GM19035 (cell line): ENCODE measurements around the gene PTPN6.

Experiments
- ATAC-seq: cut with Tn5 transposase; IDR thresholded peaks from one replicate; pipeline ENCODE4 v1.9.1; 2021; ENCODE audit not compliant: unreplicated experiment

The PTPN6 gene

DNA sequence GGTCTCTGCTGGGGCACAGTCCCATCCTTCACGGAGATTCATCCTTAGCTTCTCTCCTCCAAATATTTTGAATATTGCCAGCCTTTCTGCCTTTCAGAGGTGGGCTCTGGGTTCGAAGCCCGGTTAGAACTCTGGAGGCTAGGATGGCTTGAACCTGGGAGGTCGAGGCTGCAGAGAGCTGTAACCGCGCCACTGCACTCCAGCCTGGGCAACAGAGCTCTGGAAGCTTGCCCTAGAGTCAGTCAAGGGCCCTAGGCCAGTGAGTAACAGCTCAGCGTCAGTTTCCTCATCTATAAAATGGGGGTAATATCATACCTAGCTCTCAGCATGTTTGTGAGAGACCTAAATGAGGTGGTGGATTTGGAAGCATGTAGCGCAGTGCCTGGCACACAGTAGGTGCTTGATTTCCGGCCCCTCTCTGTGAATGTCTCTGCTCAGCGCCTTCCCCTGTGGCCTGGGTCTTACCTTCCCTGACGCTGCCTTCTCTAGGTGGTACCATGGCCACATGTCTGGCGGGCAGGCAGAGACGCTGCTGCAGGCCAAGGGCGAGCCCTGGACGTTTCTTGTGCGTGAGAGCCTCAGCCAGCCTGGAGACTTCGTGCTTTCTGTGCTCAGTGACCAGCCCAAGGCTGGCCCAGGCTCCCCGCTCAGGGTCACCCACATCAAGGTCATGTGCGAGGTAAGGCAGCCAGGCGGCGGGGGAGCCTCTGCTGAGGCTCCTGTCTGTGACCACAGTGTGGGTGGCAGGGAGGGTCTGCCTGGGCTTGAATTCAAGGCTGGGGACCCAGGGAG lies 3.4 kb downstream of the PTPN6 start:
- ATAC-seq: no peak

DNA sequence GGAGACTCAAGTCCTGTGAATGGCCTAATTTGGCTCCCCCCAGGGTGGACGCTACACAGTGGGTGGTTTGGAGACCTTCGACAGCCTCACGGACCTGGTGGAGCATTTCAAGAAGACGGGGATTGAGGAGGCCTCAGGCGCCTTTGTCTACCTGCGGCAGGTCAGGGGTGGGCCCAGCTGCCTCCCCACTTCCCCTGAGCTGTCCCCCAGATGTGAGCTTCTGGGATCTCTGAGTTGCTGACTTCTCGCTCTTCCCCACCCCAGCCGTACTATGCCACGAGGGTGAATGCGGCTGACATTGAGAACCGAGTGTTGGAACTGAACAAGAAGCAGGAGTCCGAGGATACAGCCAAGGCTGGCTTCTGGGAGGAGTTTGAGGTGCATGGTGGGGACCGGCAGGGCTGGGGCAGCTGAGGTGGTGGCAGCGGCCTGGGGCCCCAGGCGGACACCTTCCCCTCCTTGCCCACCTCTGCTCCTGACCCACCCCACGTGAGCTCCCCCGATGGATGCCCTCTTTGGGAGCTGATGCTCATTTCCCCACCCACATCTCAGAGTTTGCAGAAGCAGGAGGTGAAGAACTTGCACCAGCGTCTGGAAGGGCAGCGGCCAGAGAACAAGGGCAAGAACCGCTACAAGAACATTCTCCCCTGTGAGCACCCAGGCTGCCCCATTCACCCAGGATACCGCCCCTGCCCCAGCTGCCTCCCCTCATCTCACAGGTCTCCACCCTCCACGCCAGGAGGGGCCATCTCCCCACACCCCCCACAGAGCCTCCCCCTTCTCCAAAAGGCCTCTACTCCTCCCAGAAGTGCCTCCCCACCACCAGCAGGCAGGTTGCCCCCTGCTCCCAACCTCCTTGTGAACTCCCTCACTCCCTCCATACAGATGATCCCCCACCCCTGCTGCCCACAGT lies 4.2 kb downstream of the PTPN6 start:
- ATAC-seq: no peak

DNA sequence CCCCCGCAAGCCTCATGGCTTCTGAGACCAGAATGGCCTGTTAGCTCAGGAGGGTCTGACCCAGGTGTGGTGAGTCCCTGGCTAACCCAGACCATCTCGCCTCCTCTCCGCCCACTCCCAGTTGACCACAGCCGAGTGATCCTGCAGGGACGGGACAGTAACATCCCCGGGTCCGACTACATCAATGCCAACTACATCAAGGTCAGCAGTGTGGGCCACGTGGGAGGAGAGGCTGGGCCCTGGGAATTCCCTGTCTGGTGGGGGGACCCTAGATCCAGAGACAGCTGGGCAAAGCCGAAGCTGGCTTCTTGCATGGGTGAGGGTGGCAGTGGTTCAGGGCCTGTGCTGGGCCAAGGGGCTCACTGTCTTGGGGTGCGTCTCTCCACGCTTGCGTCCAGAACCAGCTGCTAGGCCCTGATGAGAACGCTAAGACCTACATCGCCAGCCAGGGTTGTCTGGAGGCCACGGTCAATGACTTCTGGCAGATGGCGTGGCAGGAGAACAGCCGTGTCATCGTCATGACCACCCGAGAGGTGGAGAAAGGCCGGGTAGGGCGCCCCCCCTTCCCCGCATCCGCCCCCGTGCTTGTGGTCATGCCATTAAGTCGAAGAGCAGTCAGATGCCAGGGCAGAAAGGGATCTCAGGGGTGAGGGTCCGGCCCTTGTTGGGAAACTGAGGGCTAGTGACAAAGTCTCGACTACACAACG lies 5.0 kb downstream of the PTPN6 start:
- no peak for ATAC-seq

DNA sequence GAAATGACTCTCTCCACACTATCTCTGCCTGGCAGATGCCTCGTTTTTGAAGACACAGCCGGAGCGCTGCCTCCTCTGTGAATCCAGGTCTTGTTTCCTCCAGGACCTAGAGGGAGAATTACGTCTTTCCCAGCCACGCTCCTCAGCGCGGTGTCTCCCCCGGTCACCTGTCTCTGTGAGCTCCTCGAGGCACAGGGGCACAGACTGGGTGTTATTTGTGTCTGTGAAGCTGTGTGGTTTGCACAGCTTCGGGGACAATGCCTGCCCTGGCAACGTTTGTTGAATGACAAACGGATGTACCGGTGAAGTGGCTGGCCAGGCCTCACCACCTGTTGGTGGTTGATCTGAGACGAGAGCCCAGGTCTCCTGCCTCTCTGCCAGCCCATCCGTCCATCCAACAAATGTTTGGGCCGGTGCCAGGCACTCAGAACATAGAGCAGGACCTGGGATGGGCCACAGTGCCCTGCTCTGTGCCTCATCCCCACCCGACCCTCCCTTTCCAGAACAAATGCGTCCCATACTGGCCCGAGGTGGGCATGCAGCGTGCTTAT lies 6.1 kb downstream of the PTPN6 start:
- no peak for ATAC-seq

DNA sequence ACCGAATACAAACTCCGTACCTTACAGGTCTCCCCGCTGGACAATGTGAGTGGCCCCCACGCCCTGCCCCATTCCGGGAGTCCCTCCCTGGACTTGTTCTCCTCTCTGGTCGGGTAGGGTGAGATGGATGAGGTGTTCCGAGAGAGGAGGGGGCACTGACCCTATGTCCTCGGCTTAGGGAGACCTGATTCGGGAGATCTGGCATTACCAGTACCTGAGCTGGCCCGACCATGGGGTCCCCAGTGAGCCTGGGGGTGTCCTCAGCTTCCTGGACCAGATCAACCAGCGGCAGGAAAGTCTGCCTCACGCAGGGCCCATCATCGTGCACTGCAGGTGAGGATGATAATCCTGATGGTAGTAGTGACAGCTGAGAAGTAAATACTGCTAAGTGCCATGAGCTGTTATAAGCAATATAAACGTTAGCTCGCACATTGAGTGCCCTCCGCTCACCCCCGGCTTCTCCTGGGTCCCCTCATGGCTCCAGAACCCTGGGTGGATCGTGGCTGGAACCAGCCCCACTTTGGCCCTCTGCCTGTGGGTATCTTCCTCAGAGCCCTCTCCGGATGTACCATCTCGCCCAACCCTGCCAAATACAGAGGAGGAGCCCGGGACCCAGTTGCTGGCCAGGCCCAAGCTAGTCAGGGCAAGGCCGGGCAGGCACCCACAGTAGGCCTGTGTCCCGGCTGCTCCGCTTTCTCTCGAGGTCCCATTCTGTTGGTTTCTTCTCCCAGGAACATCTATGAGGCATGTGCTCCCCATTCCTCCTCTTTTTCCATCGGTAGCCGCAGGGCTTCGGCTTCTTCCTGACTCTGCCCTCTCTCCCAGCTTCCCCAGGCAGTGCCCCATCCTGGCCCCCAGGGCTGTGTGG lies 6.8 kb downstream of the PTPN6 start:
- no peak for ATAC-seq

DNA sequence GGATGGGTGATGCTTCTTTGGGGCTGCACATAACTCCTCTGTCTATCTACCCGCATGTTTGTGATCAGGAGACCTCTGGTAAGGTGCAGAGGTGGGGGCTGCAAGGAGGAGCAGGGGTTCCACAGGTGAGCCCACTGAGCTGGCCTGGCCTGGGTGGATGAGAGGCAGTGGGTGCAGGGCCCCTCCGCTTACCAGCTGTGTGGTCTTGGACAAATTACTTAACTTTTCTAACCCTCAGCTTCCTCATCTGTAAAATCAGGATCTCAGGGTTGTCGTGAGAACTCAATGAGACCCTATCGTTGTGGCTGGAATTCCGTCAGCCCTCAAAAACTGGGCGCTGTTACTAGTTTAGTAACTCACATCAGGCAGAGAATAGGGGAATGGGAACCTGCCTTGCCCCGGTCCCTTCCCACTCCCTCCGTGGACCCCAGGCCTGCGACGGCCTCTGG lies 7.5 kb downstream of the PTPN6 start:
- no peak for ATAC-seq

DNA sequence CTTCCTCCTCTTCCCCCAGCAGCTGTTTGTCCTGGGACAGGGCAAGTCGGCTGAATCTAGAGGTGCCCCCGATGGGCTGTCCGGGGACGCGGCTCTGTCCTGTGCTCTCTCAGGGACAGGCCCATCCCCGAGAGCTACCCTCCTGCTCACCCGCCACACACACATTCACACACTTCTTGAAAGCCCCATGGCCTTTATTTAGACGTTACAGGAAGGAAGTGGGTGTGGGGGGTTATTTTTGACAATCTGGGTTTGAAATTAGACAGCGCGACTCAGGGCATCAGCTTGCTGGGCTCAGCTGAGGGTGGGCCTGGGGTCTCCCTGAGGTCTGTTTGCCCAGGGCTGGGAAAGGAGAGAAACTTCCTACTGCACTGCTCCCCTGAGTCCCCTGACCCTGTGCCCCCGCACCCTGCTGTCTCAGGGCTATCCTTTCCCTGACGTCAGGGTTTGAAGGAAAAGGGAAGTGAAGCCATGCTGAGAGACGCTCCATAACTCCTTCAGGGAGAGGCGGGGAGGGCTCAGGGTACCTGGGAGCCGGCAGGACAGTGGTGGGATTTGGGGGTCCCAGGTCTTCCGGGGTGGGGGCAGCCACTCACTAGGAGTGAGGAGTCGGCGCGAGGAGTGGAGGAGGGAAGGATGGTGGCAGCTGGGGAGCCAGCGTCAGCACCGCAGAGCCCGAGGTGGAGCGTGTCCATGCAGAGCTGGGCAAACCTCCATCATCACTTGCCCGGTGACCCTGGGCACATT lies 8.1 kb downstream of the PTPN6 start:
- peak; percentile 52 for ATAC-seq

DNA sequence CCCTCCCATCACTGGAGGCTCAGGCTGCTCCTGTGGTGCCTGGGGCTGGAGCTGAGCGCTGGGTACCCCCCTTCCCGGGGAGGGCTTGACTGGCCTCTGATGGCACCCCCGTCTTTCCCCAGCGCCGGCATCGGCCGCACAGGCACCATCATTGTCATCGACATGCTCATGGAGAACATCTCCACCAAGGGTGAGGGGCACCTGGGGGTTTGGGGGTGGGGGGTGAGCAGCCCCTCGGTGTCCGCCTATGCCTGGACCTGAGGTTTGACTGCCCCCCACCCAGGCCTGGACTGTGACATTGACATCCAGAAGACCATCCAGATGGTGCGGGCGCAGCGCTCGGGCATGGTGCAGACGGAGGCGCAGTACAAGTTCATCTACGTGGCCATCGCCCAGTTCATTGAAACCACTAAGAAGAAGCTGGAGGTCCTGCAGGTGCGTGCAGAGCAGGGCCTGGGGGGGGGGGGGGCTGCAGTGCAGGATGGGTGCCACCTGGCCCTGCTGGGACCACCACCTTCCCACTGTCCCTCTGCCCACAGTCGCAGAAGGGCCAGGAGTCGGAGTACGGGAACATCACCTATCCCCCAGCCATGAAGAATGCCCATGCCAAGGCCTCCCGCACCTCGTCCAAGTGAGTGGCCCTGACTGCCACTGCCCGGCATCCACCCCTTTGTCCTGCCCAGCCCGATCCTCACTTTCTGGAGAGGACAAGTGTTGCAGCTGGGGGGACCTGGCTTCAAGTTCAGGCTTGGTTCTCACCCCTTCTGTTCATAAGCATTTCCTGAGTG lies 8.8 kb downstream of the PTPN6 start:
- no peak for ATAC-seq

DNA sequence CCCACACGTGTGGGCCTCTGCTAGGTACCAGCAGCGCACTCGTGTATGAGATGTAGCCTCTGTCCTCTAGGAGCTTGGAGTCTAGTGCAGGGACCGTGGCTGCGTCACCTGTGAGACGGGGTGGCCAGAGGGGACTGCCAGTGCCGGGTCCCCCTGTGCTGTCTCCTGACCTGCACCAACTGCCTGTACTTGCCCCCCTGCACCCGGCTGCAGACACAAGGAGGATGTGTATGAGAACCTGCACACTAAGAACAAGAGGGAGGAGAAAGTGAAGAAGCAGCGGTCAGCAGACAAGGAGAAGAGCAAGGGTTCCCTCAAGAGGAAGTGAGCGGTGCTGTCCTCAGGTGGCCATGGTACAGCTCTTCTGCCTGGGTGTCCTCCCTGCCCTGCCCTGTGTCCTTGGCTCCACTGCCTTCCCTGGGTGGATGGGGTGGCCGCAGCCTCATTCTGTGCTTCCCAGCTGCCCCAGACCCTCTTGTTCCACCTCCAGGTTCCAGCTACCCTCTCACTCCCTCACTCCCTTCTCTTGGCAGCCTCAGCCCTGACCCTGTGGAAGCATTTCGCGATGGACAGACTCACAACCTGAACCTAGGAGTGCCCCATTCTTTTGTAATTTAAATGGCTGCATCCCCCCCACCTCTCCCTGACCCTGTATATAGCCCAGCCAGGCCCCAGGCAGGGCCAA lies 9.6 kb downstream of the PTPN6 start:
- ATAC-seq: no peak

DNA sequence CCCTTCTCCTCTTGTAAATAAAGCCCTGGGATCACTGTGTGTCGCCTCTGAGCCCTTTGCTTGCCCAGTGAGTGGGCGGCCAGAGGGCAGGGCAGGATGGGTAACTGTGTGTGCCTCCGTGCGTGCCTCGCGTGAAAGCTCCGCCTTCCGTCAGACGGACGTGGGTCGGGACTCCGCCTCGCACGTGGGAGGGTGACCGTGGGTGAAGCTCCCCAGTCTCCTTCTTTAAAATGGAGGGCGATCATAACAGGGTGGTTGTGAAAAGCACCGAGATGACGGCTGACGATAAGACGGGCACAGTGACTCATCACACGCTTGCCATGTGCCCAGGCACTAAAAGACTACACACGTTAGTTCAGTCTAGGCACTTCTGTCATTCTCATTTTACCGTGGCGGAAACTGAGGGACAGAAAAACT lies 10.1 kb downstream of the PTPN6 start:
- ATAC-seq: no peak

DNA sequence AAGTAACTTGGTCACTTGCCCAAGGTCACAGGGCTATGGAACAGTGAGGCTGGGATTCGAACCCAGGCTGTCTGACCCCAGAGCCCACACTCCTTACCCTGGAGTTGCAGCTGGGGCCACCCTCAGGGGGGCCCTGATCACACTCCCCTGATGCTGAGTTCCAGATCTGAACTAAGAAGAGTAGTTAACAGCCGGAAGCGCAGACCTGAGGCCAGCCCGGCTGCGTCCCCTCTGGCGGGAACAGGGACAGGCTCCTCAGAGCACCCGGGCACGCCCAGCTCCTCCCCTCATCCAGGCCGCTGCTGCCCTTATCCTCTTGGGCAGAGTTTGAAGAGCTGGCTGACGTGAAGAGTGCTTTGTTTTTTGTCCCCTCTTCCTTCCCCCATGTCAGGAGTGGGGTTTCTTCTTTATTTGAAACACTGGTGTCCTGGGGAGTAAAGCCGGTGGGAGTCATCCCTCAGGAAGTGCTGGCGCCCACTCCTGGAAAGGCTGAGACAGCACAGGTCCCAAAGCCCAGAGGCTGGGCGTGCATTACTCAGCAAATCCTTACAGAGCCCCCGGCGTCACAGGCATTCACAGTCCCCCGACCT lies 10.6 kb downstream of the PTPN6 start:
- ATAC-seq: no peak

DNA sequence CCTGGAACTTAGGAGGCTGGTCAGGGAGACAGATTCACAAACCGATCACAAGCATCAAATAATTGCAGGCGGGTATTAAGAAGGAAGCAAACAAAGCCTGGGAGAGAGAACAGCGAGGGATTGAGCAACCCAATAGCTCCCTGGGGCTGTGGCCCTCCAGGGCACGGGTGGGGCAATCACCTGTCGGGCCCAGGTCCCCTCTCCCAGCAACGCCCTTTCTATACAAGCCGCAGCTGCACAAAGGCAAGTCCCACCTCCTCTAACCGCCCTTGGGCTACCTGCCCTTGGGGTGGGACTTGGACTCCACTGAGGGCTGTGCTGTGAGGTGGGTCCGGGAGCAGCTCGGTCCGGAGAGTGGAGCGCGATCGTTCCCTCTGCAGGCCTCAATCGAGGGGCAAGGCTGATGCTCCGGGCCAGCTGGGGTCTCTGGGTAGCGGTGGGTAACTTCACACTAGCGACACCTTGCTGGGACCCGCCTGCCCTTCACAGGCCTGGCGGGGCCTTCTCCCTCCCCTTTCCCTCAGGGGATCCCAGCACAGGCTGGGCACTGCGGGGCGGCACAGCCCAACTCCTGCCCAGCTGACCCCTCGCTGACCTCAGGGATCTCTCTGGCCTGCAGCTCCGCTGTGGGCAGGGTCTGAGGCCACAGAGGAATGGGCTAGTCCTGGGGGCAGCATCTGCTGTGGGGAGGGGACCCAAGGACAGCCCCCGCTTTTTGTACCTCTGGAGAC lies 11.3 kb downstream of the PTPN6 start:
- no peak for ATAC-seq

DNA sequence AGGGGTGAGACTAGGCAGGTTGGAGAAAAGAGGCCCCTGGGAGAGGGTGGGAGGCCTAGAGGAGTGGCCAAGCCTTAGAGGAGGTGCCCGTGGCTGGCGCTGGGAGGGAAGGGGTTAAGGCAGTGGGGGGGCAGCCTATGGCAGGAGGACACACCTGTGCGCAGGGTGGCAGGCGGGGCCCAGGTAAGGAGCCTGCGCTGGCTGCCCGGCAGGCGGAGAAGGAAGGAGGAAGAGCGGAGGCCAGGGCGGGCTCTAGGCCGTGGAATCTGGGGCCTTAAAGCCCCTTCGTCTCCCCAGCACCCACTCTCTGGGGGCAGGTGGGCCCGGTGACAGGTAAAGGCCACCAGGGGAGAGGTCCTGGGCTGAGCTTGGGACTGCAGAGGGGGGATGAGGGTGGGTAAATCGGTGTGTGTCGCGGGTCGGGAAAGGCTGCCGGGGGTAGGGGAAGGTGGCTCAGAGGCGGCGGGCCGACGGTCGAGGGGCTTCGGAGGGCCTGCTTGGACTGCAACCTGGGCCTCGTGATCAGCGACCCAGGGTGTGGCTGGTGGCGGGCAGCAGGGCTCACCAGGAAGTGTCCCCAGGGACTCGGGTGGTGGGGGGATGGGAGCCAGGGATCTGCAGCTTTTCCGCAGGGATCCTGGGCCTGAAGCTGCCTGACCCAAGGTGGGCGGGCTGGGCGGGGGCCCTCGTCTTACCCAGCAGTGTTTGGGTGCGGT lies 12.0 kb downstream of the PTPN6 start:
- no peak for ATAC-seq

DNA sequence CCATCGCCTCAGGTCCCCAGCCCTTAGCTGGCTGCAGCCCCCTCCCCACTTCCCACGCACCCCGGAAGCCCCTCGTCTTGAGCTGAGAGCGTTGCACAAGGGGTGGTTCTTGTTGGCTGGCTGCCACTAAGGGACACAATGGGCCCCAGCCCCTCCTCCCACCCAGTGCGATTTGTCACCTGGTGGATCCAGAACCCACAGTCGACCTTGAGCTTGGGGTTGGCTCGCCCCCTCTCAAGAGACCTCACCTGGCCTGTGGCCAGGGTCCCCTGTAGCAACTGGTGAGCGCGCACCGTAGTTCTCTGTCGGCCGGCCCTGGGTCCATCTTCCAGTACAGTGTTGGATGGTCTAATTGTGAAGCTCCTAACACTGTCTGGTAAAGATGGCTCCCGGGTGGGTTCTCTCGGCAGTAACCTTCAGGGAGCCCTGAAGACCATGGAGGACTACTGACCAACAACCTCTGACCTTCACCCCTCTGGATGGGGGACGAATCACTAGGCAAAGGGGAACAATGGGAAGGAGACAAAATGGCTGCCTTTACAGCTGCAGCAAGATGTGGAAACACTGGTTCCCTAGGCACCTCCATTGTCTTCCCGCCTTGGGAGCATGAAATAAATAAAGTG lies 12.7 kb downstream of the PTPN6 start:
- ATAC-seq: no peak

DNA sequence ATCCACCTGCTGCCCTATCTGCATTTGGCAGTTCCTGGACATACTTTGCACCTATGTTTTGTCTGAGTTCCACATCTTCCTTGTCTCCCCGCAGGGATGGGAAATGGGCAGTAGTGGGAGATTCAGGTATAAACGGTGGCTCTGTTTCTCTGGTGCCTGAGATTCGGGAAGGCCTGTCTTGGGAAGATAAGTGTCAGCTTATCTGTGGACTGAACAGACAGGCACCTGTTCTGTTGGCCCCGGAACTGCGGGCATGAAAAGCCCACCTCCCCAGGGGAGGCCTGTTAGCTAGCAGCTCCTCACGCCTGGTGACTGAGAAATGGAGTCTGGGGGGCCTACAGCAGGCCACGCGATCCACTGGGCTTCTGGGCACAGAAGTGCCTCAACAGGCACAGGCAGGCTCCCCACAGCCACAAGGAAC lies 13.5 kb downstream of the PTPN6 start:
- no peak for ATAC-seq
